Urinary bladder (tissue), 4 donors: Measurements from ENCODE around the gene RNF217. TPM values are rescaled to one million over a fixed set of nuclear protein-coding genes. Genes with fewer than 3 reads are reported as not detected.
"Not testable (repeated sequence)": the region's sequence is repeated elsewhere in the genome, so short reads cannot be mapped to it uniquely, and the experiment has no call there.

Source experiments
- DNase-seq: peaks from one replicate; pipeline ENCODE4 v3.0.0-alpha.2; 2015; ENCODE audit errors: extremely low spot score
- H3K27ac ChIP-seq: one replicate; pipeline ENCODE4 v1.5.1; 2013; ENCODE audit warnings: low read depth, mild to moderate bottlenecking, moderate library complexity
- H3K36me3 ChIP-seq: one replicate; pipeline ENCODE4 v1.6.1; 2013; ENCODE audit warnings: mild to moderate bottlenecking, moderate library complexity; ENCODE audit not compliant: insufficient read depth
- H3K4me1 ChIP-seq: one replicate; pipeline ENCODE4 v1.6.1; 2013; ENCODE audit warnings: mild to moderate bottlenecking, moderate library complexity; ENCODE audit not compliant: insufficient read depth
- H3K4me3 ChIP-seq: one replicate; pipeline ENCODE4 v1.5.1; 2013; ENCODE audit warnings: low read depth, low read length
- WGBS: extraction: QIAGEN DNeasy Blood & Tissue Kit; methylation state at CpG from one replicate; pipeline ENCODE4 v1.1.7; 2013; 5-methylcytosine and 5-hydroxymethylcytosine counted together
- polyA plus RNA-seq: library from polyadenylated mRNA; stranded (reverse); fragments of 200-250 nt; gene quantifications from one replicate; pipeline ENCODE4 v1.2.3, GENCODE V29; 2013
- total RNA-seq: library from RNA; depleted of rRNA; stranded (reverse); fragments of >200 nt; gene quantifications from one replicate; pipeline ENCODE4 v1.2.3, GENCODE V29; 2014
- donor health status: healthy with polysubstance abuse.
- donor health status: healthy.

Gene RNF217, protein sequence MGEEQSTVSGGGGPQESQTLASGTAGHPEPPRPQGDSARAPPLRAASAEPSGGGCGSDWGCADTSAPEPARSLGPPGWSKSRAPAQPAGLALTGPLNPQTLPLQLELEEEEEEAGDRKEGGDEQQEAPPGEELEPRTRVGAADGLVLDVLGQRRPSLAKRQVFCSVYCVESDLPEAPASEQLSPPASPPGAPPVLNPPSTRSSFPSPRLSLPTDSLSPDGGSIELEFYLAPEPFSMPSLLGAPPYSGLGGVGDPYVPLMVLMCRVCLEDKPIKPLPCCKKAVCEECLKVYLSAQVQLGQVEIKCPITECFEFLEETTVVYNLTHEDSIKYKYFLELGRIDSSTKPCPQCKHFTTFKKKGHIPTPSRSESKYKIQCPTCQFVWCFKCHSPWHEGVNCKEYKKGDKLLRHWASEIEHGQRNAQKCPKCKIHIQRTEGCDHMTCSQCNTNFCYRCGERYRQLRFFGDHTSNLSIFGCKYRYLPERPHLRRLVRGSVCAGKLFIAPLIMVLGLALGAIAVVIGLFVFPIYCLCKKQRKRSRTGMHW
- total RNA-seq (51.7 TPM), polyA plus RNA-seq (7.9 TPM)

GRCh38 chr6:124961777-124962638, at the start of gene RNF217:
TSS of gene RNF217 (plus strand) at chr6:124962437. CDS start at chr6:124962545, 108 bp downstream.
- Histone ChIP-seq H3K27ac (peak within 1 kb of the TSS; percentile 99), H3K4me3 (peak within 1 kb of the TSS; percentile 91), H3K36me3 (no peaks in the 10 kb centered on the region), H3K4me1 (peaks cover 2% of the 10 kb centered on the region)
- WGBS = under 1% methylated on average over 101 of the region's 101 CpGs
- DNase-seq = peak; percentile 32

- no peaks in the 10 kb centered on the region for H3K4me1 ChIP-seq
- 100% methylated on average over 1 of the region's 1 CpG for WGBS
- H3K4me3 ChIP-seq = no peak overlapping the region
- no peak for DNase-seq
- H3K27ac ChIP-seq = no peak overlapping the region
- no peaks in the 10 kb centered on the region for H3K36me3 ChIP-seq
These were observed 49.2 kb upstream of the RNF217 start for GRCh38 chr6:124913056-124913455.

- Histone ChIP-seq H3K36me3 (no peaks in the 10 kb centered on the region), H3K4me1 (no peaks in the 10 kb centered on the region), H3K4me3 (no peak overlapping the region), H3K27ac (no peak overlapping the region)
- DNase-seq = no peak
- WGBS = 88% methylated on average over 1 of the region's 1 CpG
These were observed 44.5 kb upstream of the RNF217 start for GRCh38 chr6:124917769-124918168.

DNA sequence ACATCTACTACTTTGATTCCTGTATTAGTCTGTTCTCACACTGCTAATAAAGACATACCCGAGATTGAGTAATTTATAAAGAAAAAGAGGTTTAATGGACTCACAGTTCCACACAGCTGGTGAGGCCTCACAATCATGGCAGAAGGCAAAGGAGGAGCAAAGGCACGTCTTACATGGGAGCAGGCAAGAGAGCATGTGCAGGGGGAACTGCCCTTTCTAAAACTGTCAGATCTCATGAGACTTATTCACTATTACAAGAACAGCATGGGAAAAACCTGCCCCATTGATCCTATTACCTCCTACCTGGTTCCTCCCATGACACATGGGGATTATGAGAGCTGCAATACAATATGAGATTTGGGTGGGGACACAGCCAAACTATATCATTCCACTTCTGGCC, 42.5 kb upstream of the RNF217 start:
- DNase-seq, H3K27ac ChIP-seq, H3K36me3 ChIP-seq, H3K4me3 ChIP-seq, H3K4me1 ChIP-seq: not testable (repeated sequence)
- WGBS = 94% methylated on average over 2 of the region's 2 CpGs

DNA sequence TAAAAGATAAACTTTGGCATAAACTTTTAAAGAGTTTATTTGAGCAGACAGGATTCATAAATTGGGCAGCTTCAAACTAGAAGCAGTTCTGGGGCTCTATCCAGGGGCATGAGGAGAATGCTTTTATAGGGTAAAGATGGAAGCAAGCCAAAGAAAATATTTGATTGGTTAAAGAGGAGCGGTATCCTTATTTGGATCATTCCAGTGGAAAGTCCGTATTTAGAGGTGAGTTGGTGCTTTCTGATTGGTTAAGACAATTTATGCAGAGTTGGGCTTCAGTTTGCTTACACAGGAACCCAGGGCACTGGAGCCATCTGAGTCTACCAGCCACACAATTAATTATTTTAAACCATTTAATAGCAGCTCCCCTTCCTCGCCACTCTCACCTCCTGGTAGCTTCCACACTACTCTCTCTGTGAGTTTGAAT, 37.9 kb upstream of the RNF217 start:
- Histone ChIP-seq H3K4me3 (no peak overlapping the region), H3K4me1 (no peaks in the 10 kb centered on the region), H3K27ac (no peak overlapping the region), H3K36me3 (no peaks in the 10 kb centered on the region)
- WGBS = 26% methylated on average over 3 of the region's 3 CpGs
- DNase-seq = no peak

GRCh38 chr6:124926435-124926834, 35.8 kb upstream of the RNF217 start:
- no peaks in the 10 kb centered on the region for H3K4me1 ChIP-seq
- no peak for DNase-seq
- no peak overlapping the region for H3K27ac ChIP-seq
- no peak overlapping the region for H3K4me3 ChIP-seq
- no peaks in the 10 kb centered on the region for H3K36me3 ChIP-seq
- 90% methylated on average over 2 of the region's 2 CpGs for WGBS

GRCh38 chr6:124927806-124928205, 34.4 kb upstream of the RNF217 start:
- no peaks in the 10 kb centered on the region for H3K36me3 ChIP-seq
- no peak for DNase-seq
- no peak overlapping the region for H3K27ac ChIP-seq
- no peak overlapping the region for H3K4me3 ChIP-seq
- H3K4me1 ChIP-seq = no peaks in the 10 kb centered on the region
- 86% methylated on average over 2 of the region's 2 CpGs for WGBS

GRCh38 chr6:124928851-124929250, 33.4 kb upstream of the RNF217 start:
- DNase-seq = no peak
- Histone ChIP-seq H3K36me3 (no peaks in the 10 kb centered on the region), H3K27ac (no peak overlapping the region), H3K4me1 (no peaks in the 10 kb centered on the region), H3K4me3 (no peak overlapping the region)
- 91% methylated on average over 4 of the region's 4 CpGs for WGBS

- 94% methylated on average over 6 of the region's 6 CpGs for WGBS
- no peak for DNase-seq
- H3K4me1 ChIP-seq = no peaks in the 10 kb centered on the region
- H3K36me3 ChIP-seq = no peaks in the 10 kb centered on the region
- H3K4me3 ChIP-seq = no peak overlapping the region
- no peak overlapping the region for H3K27ac ChIP-seq
These were observed 24.6 kb upstream of the RNF217 start for GRCh38 chr6:124937645-124938044.

DNA sequence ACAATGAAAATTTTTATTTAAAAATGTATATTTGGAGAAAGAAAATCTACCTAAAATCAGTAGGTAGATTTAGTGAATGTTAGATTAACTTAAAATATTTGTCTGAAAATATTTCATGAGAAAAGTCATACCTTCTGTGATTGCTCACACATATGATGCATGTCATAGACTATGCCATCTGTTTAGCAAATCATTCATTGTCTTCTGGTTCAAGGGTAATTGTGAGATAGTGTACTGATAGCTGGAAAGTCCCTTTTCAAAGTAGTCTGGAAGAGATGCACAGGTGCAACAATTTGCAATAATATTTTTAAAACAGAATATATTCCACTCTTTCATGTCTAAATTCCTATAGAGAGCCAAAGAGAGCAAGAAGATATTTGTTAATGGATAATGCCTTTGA, 21.0 kb upstream of the RNF217 start:
- no peak overlapping the region for H3K4me3 ChIP-seq
- no peak overlapping the region for H3K27ac ChIP-seq
- H3K36me3 ChIP-seq = no peaks in the 10 kb centered on the region
- no peaks in the 10 kb centered on the region for H3K4me1 ChIP-seq
- no peak for DNase-seq

DNA sequence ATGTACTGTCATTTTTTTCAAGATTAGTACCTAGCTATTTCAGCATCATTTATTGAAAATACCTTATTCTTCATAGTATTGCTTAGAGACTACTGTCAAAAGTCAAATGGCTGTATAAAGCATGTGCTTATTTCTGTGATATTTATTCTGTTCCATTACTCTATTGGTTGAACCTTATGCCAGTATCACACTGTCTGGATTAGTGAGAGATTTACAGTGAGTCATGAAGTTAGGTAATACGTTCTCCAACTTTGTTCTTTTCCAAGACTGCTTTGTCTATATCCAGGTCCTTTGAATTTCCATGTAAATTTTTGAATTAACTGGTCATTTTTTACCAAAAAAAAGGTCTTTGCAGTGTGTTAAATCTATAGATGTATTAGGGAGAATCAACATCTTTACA, 18.6 kb upstream of the RNF217 start:
- Histone ChIP-seq H3K4me1 (no peaks in the 10 kb centered on the region), H3K27ac (no peak overlapping the region), H3K4me3 (no peak overlapping the region), H3K36me3 (no peaks in the 10 kb centered on the region)
- 85% methylated on average over 1 of the region's 1 CpG for WGBS
- DNase-seq = no peak

DNA sequence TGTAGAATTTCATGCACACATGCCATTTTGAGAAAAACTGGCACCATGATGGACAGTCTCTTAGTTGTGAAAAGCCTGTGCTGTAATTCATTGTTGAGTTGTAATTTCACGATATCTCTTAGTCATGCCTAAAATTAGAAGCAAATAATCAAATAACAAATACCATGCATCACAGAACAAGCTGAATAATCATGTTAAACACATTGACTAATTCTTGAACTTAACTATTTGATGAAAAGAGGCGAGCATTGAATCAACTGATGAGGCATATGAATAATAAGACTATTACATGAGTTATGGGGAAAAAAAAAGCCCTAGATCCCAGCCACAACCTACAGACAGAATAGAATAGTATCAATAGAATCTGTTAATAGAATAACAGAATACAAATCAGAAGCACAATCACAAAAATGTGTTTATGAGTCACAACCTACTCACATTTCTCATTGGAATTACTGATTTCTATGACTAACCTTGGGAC, 14.2 kb upstream of the RNF217 start:
- Histone ChIP-seq H3K27ac (no peak overlapping the region), H3K4me3 (no peak overlapping the region), H3K4me1 (no peaks in the 10 kb centered on the region), H3K36me3 (no peaks in the 10 kb centered on the region)
- 85% methylated on average over 2 of the region's 2 CpGs for WGBS
- DNase-seq = no peak

- no peak overlapping the region for H3K27ac ChIP-seq
- no peak overlapping the region for H3K4me3 ChIP-seq
- no peaks in the 10 kb centered on the region for H3K4me1 ChIP-seq
- no peak for DNase-seq
- H3K36me3 ChIP-seq = no peaks in the 10 kb centered on the region
- 73% methylated on average over 3 of the region's 3 CpGs for WGBS
These were observed 12.5 kb upstream of the RNF217 start for GRCh38 chr6:124949706-124950105.
